HEK293 (cell line): ENCODE measurements around the gene MDP1.

Experiments used
- CTCF ChIP-seq: fragments of 450-650 bp; formaldehyde crosslinking; IDR thresholded peaks from 2 replicates; pipeline ENCODE4 v1.5.1; 2016; ENCODE audit warnings: missing biosample characterization, missing genetic modification characterization
- KLF16 ChIP-seq: fragments of 450-650 bp; formaldehyde crosslinking; IDR thresholded peaks from 2 replicates; pipeline ENCODE4 v1.5.1; 2017; ENCODE audit warnings: missing biosample characterization, missing genetic modification characterization
- OVOL3 ChIP-seq: fragments of 450-650 bp; formaldehyde crosslinking; IDR thresholded peaks from 2 replicates; pipeline ENCODE4 v1.5.1; 2016; ENCODE audit warnings: missing biosample characterization, missing genetic modification characterization
- PRDM10 ChIP-seq: fragments of 450-650 bp; formaldehyde crosslinking; IDR thresholded peaks from 2 replicates; pipeline ENCODE4 v1.5.1; 2016; ENCODE audit warnings: missing biosample characterization, missing genetic modification characterization
- SP2 ChIP-seq: fragments of 450-650 bp; formaldehyde crosslinking; IDR thresholded peaks from 2 replicates; pipeline ENCODE4 v1.5.1; 2016; ENCODE audit warnings: missing biosample characterization, missing genetic modification characterization
- YY1 ChIP-seq: fragments of 450-650 bp; formaldehyde crosslinking; IDR thresholded peaks from 2 replicates; pipeline ENCODE4 v1.5.1; 2018; ENCODE audit warnings: missing biosample characterization, missing genetic modification characterization
- ZNF133 ChIP-seq: fragments of 450-650 bp; formaldehyde crosslinking; IDR thresholded peaks from 2 replicates; pipeline ENCODE4 v1.5.1; 2016; ENCODE audit warnings: missing biosample characterization, missing genetic modification characterization
- ZNF202 ChIP-seq: fragments of 450-650 bp; formaldehyde crosslinking; IDR thresholded peaks from 2 replicates; pipeline ENCODE4 v1.5.1; 2016; ENCODE audit warnings: missing biosample characterization, missing genetic modification characterization, borderline replicate concordance
- ZNF280D ChIP-seq: fragments of 450-650 bp; formaldehyde crosslinking; IDR thresholded peaks from 2 replicates; pipeline ENCODE4 v1.5.1; 2016; ENCODE audit warnings: missing biosample characterization, missing genetic modification characterization
- ZNF302 ChIP-seq: fragments of 450-650 bp; formaldehyde crosslinking; IDR thresholded peaks from 2 replicates; pipeline ENCODE4 v1.5.1; 2016; ENCODE audit warnings: missing biosample characterization, missing genetic modification characterization, low read depth
- ZNF645 ChIP-seq: fragments of 450-650 bp; formaldehyde crosslinking; IDR thresholded peaks from 2 replicates; pipeline ENCODE4; 2016; ENCODE audit warnings: missing biosample characterization, missing genetic modification characterization

GRCh38 chr14:24167469-24168114 is 48.3 kb downstream of the MDP1 start:
- TF ChIP-seq CTCF (no peak), ZNF280D (tag by site-specific recombination) (no peak), ZNF202 (tag by site-specific recombination) (no peak), OVOL3 (tag by site-specific recombination) (no peak), PRDM10 (tag by site-specific recombination) (no peak), ZNF133 (tag by site-specific recombination) (no peak), ZNF302 (tag by site-specific recombination) (no peak), YY1 (tag by site-specific recombination) (no peak), KLF16 (tag by site-specific recombination) (no peak), SP2 (tag by site-specific recombination) (no peak), ZNF645 (tag by site-specific recombination) (no peak)
